IMR-90 (cell line): ENCODE data around the gene ZNF488.
"Not testable (repeated sequence)": the region's sequence is repeated elsewhere in the genome, so short reads cannot be mapped to it uniquely, and the experiment has no call there.

Experiments
- CTCF ChIP-seq: conservative IDR thresholded peaks from 2 replicates; pipeline ENCODE4 v1.5.1; 2012; ENCODE audit warnings: mild to moderate bottlenecking, low read depth, low read length, improper control_type of control experiment
- MAZ ChIP-seq: IDR thresholded peaks from 2 replicates; pipeline ENCODE4 v1.6.1; 2012; ENCODE audit warnings: low read depth, mild to moderate bottlenecking, low read length, improper control_type of control experiment, moderate library complexity, borderline replicate concordance
- NFE2L2 ChIP-seq: fragments of 150-350 bp; IDR thresholded peaks from 2 replicates; pipeline ENCODE4 v1.6.1; 2016; ENCODE audit warnings: low read depth, mild to moderate bottlenecking, low read length
- POLR2A ChIP-seq: IDR thresholded peaks from 2 replicates; pipeline ENCODE4 v1.6.1; 2012; ENCODE audit warnings: mild to moderate bottlenecking, low read depth, low read length
- SMC3 ChIP-seq: fragments of 150-350 bp; IDR thresholded peaks from 2 replicates; pipeline ENCODE4 v1.6.1; 2016; ENCODE audit warnings: low read depth, mild to moderate bottlenecking, antibody characterized with exemption, low read length, moderate library complexity

DNA sequence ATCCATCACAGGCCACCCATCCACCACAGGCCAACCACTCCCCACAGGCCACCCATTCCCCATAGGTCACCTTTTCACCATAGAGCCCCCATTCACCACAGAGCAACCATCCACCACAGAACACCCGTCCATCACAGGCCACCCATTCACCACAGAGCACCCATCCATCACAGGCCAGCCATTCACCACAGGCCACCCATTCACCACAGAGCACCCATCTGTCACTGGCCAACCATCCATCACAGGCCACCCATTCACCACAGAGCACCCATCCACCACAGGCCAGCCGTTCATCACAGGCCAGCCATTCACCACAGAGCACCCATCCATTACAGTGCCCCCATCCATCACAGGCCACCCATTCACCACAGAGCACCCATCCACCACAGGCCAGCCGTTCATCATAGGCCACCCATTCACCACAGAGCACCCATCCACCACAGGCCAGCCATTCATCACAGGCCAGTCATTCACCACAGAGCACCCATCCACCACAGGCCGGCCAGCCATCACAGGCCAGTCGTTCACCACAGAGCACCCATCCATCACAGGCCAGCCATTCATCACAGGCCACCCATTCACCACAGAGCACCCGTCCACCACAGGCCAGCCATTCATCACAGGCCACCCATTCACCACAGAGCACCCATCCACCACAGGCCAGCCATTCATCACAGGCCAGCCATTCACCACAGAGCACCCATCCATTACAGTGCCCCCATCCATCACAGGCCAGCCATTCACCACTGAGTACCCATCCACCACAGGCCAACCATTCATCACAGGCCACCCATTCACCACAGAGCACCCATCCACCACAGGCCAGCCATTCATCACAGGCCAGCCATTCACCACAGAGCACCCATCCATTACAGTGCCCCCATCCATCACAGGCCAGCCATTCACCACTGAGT lies 32.5 kb upstream of the ZNF488 start:
- not testable (repeated sequence) for TF ChIP-seq POLR2A, CTCF, NFE2L2, MAZ, SMC3
